GM10847 (cell line): ENCODE measurements around the gene PUS7L.

Experiments
- POLR2A ChIP-seq: IDR thresholded peaks from 2 replicates; pipeline ENCODE4 v1.6.1; 2011; ENCODE audit not compliant: insufficient read length; ENCODE audit errors: extremely low read depth

Gene PUS7L

DNA sequence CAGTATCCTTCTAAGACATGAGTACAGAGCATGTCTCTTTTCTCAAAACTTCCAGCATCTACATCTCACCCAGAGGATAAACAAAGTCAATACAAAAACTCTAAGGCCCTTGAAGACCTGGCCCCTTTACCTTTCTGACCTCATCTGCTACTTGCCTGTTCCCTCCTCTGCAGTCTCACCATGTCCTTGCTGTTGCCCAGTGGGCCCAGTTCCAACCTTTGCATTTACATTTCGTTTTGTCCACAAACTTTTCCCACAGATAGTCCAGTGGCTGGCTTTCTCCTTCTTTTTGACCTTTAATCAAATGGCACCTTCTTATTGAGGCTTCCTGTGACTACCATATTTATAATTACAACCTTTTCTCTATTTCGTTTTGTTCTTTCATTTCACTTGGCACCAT, 1.8 kb upstream of the PUS7L start:
- TF ChIP-seq POLR2A, result no peak

DNA sequence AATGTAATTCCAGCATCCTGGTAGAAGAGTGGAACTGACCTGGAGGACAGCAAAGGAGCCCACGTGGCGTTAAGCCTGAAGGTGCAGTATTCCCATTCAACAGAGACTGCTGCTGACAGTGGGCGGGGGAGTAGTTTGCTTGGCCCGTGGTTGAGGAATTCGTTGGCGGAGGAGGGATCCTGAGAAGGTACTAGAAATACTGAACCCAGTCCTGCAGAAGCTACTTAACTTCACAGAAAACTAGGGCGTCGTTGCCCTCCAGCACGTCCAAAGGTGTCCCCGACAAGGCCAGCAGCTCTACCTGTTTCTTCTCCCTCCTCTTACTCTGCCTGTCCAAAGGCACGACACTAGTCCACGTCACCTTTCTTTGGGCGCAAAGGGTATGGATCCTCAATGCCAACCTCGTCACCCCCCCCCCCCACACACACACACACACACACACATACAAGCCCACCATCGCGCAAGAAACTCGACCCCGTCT, 303 bp downstream of the PUS7L start:
- no peak for TF ChIP-seq POLR2A

GRCh38 chr12:43754015-43754414, 4.6 kb downstream of the PUS7L start:
- no peak for TF ChIP-seq POLR2A

- TF ChIP-seq POLR2A, result no peak
Measured at GRCh38 chr12:43750814-43751213, 7.8 kb downstream of the PUS7L start.

DNA sequence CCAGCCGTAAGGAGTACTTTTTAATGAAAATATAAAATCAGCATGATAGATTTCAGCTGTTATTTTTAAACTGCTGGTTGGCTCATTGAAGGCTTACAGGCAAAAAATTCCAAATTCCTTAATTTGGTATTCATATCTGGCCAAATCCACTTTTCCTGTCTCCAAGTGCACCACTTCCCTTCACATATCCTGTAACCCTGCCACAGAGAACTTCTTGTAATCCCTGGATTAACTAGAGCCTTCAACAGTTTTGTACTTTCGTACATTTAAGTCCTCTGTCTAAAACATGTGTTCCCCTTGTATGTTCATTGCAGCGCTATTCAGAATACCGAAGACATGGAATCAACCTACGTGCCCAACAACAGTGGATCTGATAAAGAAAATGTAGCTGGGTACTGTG, 9.6 kb downstream of the PUS7L start:
- no peak for TF ChIP-seq POLR2A

DNA sequence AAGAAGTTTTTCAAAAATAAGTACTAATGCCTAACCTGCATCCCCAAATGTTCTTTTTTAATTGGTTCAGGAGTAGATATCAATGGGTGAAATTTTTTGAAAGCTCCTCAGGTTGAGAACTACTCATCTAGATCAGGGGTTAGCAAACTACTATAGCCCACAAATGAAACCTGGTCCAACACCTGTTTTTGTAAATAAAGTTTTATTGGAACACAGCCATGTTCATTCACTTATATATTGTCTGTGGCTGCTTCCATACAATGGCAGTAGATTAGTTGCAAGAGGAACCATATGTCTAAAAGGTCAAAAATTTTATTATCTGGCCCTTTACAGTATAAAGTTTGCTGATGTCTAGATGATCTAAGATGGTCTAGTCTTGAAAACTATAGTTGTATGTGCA, 13.8 kb downstream of the PUS7L start:
- TF ChIP-seq POLR2A, result no peak

GRCh38 chr12:43742106-43742505, 16.5 kb downstream of the PUS7L start:
- TF ChIP-seq POLR2A, result no peak

- TF ChIP-seq POLR2A, result no peak
Measured at GRCh38 chr12:43740511-43741100, 18.0 kb downstream of the PUS7L start.

DNA sequence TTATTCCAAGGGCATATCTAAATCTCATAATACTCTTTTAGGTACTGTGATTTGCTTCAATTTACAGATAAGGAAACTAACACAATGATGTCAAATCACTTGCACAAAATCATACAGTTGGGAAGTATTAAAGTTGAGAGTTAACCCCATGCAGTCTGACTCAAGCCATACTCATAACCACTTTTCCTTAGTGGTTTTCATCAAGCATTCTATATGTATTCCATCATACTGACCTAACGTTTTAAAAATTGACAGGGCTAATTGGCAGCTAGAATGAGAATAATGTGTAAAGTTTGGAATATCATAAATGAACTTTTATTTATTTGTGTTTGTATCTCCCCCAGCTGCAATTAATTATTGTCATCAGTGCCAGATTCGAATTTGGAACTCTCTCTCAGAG, 20.9 kb downstream of the PUS7L start:
- no peak for TF ChIP-seq POLR2A

GRCh38 chr12:43736927-43737440, 21.6 kb downstream of the PUS7L start:
- TF ChIP-seq POLR2A, result no peak

DNA sequence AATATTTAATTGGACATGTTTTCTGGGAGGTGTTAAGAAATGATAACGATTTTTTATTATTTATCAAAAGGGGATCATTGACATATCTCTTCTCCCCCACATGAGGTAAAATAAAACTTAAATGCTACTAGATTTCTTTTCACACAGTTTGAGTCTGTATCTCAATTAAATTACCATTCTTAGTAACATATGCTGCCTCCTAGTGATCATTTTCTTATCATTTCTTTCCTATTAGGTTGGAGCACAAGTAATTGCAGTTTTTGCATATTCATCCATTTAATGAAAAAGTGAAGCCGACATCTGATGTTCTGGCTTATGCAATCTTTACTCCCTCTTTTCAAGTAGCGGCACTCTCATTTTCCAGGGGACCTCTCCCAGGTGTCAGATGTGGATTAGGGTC, 24.9 kb downstream of the PUS7L start:
- no peak for TF ChIP-seq POLR2A

DNA sequence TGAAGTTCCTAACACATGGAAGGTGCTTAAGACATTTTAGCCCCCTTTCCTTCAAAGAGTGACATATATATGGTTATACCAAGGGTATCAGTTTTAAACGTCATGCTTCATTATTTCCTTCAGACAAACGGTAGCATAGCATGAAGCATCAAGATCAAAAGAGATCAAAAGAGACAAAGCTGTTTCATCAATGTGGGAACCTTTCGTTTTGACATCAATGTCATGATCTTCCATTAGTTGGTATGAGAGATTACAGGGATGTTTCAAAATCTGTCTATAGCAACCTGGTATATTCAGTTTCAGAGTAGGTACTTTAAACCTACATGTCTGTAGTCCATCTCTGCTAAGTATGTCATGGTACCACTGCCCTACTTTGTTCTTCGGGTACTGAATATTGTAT, 28.3 kb downstream of the PUS7L start:
- TF ChIP-seq POLR2A, result no peak

GRCh38 chr12:43728698-43729097, 29.9 kb downstream of the PUS7L start:
- no peak for TF ChIP-seq POLR2A

- no peak for TF ChIP-seq POLR2A
Measured at GRCh38 chr12:43728117-43728516, 30.5 kb downstream of the PUS7L start.

DNA sequence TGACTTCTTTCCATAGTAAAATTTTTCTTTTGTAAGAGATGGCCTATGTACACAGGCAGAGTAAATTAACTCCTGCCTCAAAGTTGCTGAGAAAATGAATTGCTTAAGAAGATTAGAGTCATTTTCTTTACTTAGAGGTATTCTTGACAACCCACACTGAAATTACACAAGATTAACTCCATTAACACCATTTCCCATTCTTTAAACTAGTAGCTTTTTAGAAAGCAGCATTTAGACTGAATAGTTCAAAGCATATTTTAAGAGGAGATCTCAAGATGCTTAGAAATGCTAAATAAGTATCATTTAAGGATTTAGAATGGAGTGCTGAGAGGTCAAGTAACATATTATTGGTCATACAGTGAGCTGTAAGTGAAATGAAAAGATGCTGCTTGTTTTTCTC, 35.5 kb downstream of the PUS7L start:
- no peak for TF ChIP-seq POLR2A

- no peak for TF ChIP-seq POLR2A
Measured at GRCh38 chr12:43722621-43723020, 36.0 kb downstream of the PUS7L start.

GRCh38 chr12:43711348-43711747, 47.2 kb downstream of the PUS7L start:
- TF ChIP-seq POLR2A, result no peak
